Stimulated activated CD4-positive, alpha-beta T cell treated with anti-CD3 and anti-CD28 coated beads, TNF-alpha, amount 100 ng/mL, for 48 hours (primary cell): Measurements from ENCODE around the gene CCR1.
"Not testable (repeated sequence)": the region's sequence is repeated elsewhere in the genome, so short reads cannot be mapped to it uniquely, and the experiment has no call there.

Experiments
- DNase-seq, 3 donors: peaks; one replicate each; pipeline ENCODE4 v3.0.0-alpha.2; 2020; ENCODE audit warnings: low read depth in 3 of 3

The CCR1 gene

GRCh38 chr3:46168583-46169345 is 39.3 kb downstream of the CCR1 start:
- DNase-seq: no peak

GRCh38 chr3:46163556-46164041 is 44.5 kb downstream of the CCR1 start:
- DNase-seq: no peak

- no peak for DNase-seq
These were observed 45.0 kb downstream of the CCR1 start for GRCh38 chr3:46162975-46163555.

GRCh38 chr3:46157685-46158084 is 50.4 kb downstream of the CCR1 start:
- DNase-seq: not testable (repeated sequence)

- DNase-seq: no peak
These were observed 53.8 kb downstream of the CCR1 start for GRCh38 chr3:46154311-46154710.
